KG1 (cell line): ENCODE measurements around the gene ZBTB43.

Experiments
- DNase-seq: peaks from one replicate; lab custom pipeline; 2025; lab: John Stamatoyannopoulos, UW

ZBTB43 gene

GRCh38 chr9:126830827-126831226 is 26.0 kb downstream of the ZBTB43 start:
- DNase-seq, result no peak

GRCh38 chr9:126832440-126832839 is 27.6 kb downstream of the ZBTB43 start:
- no peak for DNase-seq

GRCh38 chr9:126833020-126833419 is 28.2 kb downstream of the ZBTB43 start:
- DNase-seq, result no peak

DNA sequence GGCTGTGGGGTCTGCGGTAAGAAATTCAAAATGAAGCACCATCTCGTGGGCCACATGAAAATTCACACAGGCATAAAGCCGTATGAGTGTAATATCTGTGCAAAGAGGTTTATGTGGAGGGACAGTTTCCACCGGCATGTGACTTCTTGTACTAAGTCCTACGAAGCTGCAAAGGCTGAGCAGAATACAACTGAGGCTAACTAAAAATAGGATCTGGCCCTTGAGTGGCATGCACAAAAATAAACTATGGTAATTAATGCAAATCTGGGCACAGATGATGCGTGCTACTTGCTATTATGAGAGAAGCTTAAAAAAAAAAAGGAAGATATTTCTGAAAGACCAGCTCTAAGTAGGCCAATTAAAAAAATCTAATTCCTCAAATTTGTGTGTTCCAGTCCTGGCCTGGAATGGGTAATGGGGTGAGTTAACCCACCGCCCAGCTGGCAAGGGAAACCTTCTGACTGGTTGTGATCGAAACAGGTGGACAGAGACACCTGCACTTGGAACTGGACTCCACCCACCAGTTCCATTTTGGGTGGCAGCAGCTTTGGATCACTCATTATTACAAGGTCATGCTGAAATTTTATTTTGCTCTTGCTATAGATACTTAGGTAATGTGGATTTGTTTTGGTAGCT is 29.0 kb downstream of the ZBTB43 start:
- no peak for DNase-seq

DNA sequence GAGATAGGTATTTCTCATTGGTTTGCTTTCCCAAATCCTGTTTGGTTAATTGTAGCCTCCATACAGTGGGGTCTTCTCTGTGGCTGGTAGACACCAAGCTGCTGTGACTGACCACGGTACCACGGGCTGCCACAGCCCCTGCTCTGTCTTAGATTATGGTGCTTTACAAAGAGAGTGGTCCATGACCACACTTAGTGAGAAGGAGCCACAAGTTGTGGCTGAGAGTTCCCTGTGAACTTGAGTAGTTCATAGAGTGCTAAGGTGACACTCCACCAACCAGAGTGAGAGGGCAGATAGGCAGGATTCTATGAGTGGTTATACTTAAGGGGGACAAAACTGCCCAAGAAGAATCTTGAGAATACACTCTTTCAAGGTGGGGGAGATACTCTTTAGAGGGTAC is 29.8 kb downstream of the ZBTB43 start:
- DNase-seq, result no peak

DNA sequence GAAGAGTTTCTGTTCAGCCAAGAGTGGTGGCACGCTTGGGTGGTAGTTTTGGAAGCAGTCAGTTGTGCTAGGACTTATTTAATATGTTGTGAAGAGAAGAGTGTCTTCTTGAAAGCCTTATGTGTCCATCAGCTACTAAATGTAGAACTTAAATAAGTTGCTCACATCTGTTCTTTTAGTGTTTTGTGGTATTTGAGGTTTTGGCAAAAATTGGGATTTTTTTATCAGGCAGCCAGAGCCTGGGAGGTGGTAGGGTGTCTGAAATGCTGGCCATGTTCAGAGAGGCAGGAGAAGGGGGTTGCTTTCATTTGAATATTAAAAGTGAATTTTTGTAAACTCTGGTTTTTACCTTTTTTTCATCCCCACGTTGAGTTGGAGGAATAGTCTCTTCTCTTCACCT is 31.4 kb downstream of the ZBTB43 start:
- no peak for DNase-seq

GRCh38 chr9:126838055-126838811 is 33.4 kb downstream of the ZBTB43 start:
- DNase-seq, result no peak

DNA sequence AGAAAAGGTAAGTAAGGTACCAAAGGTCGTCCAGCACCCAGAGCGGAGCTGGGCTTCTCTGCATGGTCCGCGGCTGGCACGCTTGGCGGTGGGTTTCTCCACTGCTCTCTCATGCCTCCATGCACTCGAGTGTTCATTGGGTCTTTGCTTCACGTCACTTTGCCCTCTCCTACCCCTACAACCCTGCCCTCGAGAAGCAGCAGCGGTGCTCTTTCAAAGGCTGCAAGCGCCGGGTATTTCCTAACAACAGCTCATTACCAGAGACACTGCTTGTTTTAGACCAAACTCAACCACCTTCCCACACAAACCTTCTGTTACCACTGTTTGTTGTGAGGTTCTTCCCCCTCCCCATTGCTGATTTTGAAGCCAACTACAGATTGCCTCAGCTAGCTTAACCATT is 34.1 kb downstream of the ZBTB43 start:
- no peak for DNase-seq

DNA sequence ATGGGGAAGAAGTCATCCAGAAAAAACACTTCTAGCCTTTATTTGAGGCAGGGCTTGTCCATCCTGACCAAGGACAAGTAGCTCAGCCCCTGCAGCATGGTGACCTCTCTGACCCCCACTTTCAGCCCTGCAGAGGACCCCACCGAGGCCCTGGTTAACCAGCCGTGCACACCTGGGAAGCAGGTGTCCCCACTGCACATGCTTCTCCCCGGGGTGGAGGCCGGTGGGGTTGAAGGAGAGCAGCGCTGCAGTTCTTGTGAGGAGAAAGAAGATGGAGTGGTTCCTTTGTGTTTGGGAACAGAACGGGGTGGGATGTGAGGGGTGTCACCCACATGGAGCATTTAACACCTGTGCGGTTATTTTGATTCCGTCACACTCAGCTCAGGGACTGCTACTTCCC is 34.5 kb downstream of the ZBTB43 start:
- DNase-seq, result no peak

GRCh38 chr9:126842220-126842842 is 37.5 kb downstream of the ZBTB43 start:
- no peak for DNase-seq

DNA sequence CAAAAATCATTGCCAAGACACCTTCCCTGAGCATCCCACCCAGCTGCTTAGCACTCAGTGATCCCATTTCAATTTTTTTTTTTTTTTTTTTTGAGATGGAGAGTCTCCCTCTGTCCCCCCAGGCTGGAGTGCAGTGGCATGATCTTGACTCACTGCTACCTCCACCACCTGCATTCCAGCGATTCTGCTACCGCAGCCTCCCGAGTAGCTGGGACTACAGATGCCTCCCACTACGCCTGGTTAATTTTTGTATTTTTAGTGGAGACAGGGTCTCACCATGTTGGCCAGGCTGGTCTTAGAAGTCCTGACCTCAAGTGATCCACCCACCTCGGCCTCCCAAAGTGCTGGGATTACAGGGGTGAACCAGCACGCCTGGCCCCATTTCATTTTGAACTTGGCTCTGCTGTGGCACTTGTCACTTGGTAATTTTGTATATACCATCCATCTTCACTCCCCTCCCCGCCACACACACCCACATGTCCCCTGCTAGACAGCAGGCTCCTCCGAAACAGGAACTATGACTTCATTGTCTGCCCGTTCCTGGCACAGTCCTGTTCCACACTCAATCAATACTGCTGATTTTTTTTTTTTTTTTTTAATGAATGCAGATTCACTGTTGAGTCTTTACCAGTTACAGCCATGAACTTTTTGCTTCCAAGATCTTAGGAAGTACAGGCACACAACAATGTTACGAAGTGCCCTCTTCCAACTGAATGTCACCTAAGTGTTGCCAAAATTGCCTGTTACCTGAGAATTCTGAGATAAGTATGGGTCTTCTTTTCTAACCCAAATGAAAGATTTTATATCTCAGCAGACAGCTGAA is 38.3 kb downstream of the ZBTB43 start:
- no peak for DNase-seq

GRCh38 chr9:126844085-126844484 is 39.2 kb downstream of the ZBTB43 start:
- no peak for DNase-seq

DNA sequence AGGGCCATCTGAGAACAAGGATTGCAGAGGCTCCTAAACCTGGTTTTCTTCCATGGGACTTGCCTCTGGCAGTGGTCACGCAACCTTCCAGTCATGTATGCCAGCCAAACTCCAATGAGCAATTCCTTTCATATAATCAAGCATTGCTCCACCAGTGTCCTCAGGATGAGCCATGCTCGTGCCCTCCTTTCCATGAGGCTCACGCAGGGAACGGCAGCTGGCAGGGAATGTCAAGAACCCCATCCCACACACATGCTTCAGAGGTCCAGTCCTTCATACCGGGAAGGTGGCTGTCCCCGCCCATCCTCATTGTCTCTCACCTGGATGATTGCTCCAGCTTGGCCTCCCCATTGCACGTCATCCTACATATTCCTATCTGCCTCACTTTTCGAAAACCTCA is 42.2 kb downstream of the ZBTB43 start:
- no peak for DNase-seq

GRCh38 chr9:126849591-126850225 is 44.9 kb downstream of the ZBTB43 start:
- DNase-seq, result no peak

DNA sequence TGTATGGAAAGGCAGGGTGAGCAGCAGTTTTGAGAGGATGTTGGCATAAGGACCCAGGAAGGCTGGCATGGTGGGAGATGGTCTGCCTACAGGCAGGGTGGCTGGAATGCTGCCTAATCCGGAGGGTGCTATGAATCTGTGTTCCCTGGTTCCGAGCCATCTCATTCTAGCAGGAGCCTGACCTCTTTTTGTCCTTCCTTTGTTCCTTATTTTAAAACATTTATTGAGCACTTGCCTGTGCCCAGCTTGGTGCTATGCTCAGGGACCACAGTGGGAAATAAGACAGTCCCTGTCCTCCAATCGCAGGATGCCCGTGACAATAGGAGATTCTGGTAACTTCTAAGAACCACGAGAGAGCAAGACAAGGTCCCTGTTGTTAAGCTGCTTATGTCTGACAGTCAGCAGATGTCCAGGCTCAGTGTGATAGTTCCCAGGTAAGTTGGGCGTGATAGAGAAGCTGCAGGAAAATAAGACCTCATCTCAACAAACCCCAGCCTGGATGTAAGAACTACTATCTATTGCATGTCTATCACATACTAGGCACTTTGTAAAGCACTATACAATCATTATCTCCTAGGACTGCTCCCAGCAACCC is 46.5 kb downstream of the ZBTB43 start:
- DNase-seq, result no peak

DNA sequence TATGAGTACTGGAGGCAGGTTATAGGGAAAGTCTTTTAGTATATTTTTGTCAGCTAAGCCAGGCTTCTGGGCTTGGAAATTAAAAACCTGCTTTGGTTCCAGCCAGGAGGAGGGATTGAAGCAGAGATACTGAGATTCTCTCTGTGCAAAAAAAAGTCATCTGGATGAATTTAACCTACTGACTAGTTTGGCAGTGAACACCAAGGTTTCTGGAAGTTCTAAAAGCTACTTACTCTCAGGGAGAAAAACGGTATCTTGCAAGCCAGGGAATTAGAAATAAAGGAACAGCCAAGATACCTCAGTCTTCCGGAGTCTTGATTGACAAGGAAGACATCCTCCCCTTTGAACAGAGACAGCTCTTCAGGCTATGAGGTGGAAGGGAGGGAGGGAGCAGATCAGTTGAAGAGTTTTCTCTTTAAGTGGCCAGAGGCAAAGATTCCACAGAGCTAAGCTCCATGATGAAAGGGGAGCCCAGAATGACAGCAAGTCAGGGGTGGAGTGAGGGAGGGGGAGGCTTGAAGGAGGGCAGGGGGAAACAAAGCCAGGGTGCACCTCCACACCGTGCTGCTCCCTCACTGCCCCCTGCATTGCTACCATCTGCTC is 47.3 kb downstream of the ZBTB43 start:
- no peak for DNase-seq

- no peak for DNase-seq
Measured at GRCh38 chr9:126853667-126854066, 48.8 kb downstream of the ZBTB43 start.

DNA sequence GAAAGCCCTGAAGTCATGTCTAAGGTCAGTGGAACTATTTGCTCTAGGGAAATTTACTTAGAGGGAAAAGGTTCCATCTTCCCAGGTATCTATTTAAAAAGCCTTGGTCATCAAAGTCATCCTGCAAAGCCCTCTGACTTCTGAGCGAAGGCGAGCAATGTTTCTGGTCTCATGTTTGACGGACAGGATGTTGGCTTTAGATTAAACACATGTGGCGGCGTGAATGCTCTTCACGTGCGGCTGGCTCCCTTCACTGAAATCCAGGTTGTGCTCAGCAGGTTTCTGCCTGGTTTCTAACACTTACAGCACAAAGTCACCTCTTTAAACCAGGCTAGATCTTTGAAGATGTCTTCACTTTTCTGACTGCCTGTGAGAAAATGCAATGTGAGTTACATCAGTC is 49.9 kb downstream of the ZBTB43 start:
- no peak for DNase-seq

DNA sequence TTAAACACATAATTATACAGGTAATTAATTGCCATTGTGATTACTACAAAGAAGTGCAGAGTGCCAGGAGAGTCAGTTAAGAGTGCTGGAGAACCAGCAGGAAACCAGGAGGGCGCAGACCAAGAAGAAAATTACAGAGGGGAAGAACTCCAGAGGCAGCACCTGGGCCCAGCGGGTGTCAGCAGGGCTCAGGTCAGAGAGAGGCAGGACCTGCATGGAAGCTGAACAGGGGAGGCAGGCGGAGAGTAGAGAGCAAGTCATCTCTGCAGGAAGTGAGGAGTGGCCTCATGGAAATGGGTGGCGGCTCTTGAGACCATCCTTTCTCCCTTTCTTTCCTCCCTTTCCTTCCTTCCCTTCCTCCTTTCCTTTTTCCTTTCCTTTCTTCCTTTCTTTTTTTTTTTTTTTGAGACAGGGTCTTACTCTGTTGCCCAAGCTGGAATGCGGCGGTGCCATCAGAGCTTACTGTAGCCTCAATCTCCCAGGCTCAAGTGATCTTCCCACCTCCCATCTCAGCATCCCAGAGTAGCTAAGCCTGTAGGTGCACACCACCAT is 51.6 kb downstream of the ZBTB43 start:
- no peak for DNase-seq

GRCh38 chr9:126857261-126857960 is 52.6 kb downstream of the ZBTB43 start:
- DNase-seq, result no peak
